CD4-positive, alpha-beta T cell treated with Interleukin-10 for 1 hour (primary cell): ENCODE measurements around the gene NDE1.
"Not testable (repeated sequence)": the region's sequence is repeated elsewhere in the genome, so short reads cannot be mapped to it uniquely, and the experiment has no call there.

ENCODE experiments used
- DNase-seq: peaks from one replicate; pipeline ENCODE4 v3.0.0-alpha.2; 2020

The NDE1 gene

DNA sequence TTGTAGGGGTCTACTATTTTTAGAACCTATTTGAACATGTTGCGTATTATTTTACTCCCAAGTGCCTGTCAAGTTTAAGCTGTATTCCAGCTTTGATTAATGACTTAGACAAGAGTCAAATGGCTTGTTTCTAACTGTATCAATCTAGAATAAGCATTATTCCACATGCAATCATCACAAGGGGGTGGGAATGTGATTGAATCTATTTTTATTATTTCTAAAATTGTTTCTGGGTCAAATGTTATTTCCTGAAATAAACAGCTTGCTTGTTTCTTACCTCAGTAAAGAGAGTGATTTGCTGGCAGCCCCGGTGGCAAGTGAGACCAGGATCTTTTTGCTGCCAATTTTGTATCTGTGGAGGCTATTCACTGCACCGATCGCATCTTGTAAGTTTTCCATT, 28.6 kb upstream of the NDE1 start:
- no peak for DNase-seq

DNA sequence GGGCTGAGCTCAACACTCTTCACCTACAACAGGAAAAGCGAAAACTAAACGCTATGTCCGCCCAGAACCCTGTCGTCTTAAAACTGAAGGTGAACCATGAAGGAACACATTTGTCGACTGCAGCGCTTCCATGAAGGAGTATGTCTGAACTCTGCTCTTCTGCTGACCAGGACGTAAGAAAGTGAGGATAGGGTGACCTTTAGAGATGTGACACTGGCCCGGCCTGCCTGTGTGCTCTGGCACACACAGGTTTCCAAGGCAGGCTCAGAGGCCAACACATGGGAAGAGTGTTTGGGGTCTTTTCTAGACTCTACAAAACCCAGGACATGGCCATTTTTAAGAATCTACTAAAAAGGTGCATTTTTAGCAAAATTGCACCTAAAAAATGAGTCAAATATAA, 28.2 kb upstream of the NDE1 start:
- DNase-seq, result no peak

DNA sequence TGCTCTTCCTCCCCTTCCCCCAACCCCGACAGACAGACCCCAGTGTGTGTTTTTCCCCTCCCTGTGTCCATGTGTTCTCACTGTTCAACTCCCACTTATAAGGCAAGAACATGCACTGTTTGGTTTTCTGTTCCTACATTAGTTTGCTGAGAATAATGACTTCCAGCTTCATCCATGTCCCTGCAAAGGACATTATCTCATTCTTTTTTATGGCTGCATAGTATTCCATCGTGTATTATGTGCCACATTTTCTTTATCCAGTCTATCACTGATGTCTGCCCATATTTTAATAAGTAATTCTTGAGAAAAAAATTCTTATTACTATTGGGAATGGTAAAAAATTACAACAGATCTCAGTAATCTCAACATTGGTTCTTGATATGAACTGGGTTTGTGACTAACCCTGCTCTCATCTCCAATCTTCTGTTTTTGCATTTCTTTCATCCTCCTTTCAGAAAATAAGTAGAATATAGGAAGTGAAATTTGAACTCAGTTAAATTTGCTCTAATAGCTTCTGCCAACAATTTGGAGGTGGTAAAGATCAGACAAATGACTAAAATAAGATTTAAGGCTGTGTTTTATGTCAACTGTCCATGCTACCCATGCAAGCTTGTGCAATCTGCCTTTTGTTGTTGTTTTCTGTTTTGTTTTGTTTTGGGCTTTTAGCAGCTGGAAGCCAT, 18.2 kb upstream of the NDE1 start:
- no peak for DNase-seq

DNA sequence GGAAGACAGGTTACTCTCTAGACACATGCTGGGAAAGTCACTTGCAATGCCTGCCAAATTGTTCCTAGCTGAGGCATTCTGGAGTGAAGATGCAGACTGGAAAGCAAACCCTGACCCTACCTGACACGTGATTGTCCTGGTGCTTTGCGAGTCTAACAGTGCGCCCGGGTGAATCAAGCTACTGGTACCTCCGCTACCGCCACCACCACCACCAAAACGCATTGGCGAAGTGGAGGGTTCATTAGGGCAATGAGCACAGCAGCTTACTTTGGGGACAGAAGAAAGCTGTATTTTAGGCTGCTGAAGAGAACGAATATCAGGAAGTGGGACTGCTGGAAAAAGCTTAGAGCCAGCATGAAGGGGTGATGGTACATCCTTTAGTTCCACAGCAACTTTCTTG, 14.1 kb upstream of the NDE1 start:
- DNase-seq, result no peak

DNA sequence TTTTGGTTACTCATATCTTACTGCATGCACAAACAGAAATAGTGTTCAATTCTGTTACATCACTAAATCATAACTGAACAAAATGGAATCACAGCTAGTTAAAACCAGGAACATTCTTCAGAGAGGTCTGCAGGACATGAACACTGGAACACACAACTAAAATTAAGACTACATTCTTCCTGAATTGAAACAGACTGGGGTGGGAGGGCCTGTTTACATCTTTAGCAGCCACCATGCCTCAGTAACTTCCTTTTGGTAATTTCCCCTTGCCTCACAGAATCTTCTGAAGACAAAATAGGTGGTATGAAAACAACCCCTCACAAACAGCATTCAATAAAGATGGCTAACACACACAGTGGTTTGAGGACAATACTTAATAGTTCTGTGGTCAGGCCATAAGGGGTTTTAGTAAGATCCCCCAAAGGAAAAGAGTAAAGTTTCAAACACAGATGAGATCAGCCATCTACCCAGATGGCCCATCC, 13.6 kb upstream of the NDE1 start:
- DNase-seq, result peak; percentile 54

DNA sequence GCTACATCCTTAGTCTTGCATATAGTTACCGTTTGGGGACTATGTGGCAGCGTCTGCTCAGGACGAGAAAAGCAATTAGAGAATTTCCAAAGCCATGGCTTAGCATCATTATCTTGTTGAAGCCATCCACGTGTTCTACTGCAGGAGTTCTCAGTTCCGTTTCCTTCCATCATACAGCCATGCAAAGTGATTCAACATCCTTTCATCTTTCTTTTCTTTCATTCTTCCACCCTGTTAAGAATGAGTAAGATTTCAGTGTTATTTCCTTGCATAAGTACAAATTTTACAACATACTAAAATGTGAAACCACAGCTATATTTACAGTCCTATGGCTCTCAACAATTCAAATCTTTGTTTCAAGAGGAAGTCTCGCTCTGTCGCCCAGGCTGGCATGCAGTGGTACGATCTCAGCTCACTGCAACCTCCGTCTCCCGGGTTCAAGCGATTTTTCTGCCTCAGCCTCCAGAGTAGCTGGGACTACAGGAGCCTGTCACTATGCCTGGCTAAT, 10.9 kb upstream of the NDE1 start:
- peak; percentile 22 for DNase-seq

DNA sequence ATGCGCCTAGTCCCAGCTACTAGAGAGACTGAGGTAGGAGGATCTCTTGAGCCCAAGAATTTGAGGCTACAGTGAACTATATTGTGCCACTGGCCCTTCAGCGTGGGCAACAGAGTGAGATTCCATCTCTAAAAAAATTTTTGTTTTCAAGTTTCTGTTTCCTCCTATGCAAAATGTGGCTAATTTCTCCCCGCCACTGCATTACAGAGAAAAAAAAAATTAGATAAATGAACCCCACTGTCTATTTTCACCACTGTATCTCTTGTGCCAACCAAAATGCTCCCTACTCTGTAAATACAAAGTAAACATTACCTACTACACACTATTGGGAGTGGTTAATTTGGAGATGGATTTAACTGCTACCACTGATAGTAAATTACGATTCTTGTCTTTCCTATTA, 9.1 kb upstream of the NDE1 start:
- DNase-seq, result no peak

DNA sequence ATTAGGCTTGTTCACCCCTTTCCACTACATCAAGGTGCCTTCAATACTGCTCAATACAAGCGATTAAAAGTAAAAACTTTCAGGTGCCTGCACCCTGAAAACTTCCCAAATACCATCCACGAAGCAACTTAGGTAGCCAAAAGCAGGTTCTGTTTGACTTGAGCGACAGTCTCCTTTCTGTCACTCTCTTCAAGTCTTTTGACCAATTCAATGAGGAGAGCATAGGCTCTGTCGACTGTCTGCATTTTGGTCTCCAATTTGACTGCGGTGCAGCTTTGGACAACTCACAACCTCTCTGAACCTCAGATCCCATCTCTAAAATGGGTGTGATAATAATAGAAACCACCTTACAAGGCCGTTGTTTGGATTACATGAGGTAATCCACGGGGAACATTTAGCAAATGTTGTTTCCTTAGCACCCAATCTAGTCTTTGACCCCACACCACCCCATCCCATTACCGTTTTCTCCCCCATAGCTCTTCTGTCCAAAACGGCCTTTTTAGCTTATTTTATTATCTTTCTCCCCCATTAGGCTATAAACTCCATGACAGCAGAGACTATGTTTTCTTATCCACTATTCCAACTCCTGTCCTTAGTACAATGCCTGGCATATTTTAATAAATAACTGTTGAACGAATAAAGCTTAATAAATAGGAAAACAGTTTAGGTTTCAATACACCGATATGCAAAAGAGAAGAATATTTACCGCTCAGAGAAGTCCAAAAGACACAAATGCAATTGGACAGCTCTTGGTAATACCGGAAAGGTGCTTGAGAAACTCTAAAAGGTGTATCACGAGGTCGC, 8.1 kb upstream of the NDE1 start:
- DNase-seq, result no peak

DNA sequence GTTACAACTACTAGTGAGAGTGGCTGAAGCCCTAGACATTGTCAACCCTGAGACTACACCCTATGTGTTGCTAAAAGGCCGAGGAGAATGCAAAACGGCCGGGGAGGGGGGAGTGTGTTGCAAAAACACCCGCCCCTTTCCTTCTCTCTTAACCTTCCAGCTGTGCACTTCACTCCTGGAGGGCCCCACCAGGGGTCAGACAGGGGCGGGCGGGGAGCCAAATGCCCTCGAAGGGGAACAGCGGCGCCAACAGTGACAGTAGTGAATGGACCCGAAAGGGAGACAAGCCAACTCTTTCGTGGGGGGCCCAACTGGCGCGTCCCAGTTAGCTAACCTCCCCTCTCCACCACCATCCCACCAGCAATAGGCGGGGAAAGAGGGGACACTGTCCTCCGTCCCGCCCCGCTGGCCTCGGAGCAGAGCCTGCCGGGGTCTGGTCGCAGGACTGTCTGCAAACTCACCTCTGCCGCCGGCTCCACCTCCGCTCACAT, 7.4 kb upstream of the NDE1 start:
- DNase-seq, result peak; percentile 85

DNA sequence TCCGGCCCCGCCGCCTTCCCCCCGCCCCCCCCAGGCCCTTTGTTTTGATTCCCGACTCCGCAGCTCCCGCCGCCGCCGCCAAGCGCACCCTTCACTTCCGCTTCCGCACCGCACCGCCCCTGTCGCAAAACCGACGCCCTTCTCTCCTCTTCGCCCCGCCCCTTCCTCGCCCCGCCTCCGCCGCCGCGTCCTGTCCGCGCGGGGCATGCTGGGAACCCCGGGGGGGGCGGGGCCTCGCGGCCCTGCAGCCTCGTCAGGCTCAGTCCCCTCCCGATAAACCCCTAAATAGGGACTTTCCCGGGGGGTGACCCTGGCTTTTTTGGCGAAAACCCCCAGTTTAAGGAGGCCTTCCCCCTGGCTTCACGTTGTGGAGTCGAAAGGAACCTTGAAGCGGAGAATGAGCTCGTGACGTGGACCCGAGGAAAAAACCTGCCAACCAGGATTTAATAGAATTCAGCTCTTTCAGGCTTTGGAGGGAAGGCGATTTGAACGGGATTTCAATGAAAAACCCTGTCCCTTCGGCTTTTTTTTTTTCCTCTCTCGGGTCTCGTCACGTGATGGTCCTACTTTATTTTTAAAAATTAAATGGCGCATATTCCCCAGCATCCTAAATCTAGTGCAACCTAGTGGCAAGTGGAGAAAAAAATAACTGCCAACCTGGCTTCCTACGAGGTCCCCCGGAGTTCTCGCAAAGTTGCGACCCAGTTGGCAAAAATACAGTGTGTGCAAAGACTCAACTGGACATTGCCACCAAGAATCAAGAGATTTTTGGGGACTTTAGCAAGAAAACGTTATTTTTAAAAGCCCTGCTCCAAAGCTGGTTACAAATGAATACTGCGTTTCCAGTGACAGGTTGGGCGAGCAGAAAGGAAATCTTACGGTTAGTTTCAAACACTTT, 6.7 kb upstream of the NDE1 start, which contains the start of gene MARF1:
Gene MARF1, minus strand, starts transcription at position 107 of the 898 bp plus-strand sequence. CDS start 3,921 bp downstream, outside the sequence.
- peak; percentile 99 for DNase-seq

DNA sequence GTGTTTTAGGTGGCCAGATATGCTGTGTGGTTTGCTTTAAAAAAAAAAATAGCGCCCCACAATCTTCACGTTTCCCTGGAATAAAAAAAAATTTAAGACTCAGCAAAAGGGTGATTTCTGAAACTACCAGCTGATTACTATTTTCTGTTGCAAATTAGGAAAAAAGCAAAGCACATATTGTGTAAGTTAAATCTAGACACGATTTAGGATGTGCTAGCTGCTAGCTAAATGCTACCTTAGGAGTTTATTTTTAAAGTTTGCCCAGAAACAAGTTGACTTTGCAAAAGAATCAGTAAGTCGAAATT, 6.1 kb upstream of the NDE1 start:
- DNase-seq, result no peak

DNA sequence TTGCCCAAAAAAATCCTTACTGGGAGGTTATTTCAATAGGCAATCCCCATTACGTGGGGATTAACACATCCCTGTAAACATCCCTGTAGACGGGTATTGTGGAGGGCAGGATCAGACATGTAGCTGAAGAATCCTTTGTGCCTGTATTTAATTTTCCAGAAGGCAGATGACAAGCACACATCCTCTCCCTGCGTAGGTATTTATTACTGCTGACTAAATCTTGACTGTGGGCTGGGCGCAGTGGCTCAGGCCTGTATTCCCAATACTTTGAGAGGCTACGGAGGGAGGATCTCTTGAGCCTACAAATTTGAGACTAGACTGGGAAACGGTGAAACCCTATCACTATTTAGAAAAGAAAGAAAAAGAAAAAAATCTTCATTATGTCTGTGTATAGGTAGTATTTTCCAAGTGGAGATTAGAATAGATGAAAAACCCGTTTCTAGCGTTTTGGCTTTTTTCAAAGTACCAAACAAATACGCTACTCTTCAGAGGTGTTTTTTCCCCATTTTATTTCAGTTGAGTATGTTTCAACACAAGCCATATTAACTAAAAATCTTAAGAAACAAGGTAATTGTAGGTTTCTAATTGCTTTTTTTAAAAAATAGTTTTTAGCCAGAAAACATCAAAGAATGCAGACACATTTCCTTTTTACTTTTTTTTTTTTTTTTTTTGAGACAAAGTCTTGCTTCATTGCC, 5.6 kb upstream of the NDE1 start:
- DNase-seq, result no peak

DNA sequence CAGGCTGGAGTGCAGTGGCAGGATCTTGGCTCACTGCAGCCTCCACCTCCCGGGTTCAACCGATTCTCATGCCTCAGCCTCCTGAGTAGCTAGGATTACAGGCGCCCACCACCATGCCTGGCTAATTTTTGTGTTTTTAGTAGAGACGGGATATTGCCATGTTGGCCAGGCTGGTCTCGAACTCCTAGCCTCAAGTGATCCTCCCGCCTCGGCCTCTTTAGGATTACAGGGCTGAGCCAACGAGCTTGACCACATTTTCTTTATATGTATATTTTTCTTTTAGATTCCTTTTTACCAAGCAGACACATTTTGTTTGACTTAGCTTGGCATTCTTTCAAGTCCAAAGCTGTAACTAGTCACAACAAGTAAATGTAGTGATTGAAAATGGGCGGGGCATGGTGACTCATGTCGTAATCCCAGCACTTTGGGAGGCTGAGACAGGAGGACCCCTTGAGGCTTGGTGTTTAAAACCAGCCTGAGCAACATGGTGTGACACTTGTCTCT, 5.0 kb upstream of the NDE1 start:
- DNase-seq, result not testable (repeated sequence)

DNA sequence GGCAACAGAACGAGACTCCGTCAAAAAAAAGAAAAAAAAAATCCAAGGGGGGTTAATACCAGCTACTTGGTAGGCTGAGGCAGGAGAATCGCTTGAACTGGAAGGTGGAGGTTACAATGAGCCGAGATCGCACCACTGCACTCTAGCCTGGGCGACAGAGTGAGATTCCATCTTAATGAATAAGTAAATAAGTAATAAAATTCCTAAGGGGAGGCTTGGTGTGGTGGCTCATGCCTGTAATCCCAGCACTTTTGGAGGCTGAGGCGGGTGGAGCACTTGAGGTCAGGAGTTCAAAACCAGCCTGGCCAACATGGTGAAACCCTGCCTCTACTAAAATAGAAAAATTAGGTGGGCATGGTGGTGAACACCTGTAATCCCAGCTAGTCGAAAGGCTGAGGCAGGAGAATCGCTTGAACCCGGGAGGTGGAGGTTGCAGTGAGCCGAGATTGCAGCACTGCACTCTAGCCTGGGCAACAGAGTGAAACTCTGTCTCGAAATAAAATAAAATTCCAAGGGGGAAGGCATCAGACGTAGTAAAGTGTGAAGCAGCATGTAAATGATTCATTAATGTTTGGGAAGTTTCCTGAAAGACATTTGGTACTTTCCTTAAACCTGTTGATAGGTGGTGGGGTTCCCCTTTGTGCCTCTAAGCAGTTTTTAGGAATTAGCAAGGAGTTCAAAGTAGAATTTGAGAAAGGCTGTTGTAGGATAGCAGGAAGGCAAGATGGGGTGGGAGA, 3.3 kb upstream of the NDE1 start:
- DNase-seq, result not testable (repeated sequence)

DNA sequence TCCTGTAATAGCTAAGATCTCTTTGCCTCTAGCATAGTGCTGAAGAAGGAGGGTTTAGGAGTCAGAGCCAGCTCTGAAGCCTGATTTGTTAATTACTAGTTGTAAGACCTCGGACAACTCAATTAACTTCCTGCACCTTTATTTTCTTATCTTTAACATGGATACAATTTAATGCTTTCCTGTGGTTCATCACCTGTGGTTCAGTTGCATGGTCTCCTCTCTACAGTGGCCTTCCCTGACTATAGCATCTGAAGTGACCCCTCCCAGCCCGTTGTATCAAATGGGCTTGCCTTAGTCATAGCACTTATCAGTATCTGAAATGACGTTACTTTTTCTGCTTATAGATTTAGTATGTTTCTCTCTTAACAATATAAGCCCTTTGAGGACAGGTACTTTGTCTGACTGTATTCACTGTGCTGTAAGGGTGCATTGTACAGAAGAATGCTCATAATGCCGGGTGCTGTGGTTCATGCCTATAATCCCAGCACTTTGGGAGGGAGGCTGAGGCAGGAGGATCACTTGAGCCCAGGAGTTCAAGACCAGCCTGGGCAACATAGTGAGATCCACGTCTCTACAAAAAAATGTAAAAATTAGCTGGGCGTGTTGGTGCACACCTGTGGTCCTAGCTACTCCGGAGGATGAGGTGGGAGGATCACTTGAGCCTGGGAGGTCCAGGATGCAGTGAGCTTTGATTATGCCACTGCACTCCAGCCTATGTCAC, 2.6 kb upstream of the NDE1 start:
- no peak for DNase-seq

DNA sequence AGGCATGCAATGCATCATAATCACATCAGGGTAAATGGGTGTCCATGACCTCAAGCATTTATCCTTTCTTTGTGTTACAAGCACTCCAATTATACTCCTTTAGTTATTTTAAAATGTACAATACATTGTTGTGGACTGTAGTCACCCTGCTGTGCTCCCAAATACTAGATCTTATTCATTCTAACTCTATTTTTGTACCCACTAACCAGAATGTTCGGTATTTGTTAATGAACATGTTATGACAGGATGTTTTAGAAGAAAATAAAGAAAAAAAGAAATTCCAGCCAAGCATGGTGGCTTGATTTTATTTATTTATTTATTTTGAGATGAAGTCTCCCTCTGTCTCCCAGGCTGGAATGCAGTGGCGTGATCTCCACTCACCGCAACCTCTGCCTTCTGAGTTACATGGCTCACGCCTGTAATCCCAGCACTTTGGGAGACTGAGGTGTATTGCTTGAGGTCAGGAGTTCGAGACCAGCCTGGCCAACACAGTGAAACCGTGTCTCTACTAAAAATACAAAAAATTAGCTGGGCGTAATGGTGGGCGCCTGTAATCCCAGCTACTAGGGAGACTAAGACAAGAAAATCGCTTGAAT, 1.8 kb upstream of the NDE1 start:
- DNase-seq, result no peak

DNA sequence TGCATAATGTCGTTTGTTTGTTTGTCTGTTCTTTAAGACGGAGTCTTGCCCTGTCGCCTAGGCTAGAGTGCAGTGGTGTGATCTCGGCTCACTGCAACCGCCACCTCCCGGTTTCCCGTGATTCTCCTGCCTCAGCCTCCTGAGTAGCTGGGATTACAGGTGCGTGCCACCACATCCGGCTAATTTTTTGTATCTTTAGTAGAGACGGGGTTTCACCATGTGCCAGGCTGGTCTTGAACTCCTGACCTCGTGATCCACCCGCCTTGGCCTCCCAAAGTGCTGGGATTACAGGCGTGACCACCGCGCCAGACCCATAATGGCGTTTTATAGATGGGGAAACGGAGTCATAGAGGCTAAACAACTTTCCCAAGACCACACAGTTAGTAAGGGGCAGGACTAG, 734 bp upstream of the NDE1 start:
- not testable (repeated sequence) for DNase-seq

DNA sequence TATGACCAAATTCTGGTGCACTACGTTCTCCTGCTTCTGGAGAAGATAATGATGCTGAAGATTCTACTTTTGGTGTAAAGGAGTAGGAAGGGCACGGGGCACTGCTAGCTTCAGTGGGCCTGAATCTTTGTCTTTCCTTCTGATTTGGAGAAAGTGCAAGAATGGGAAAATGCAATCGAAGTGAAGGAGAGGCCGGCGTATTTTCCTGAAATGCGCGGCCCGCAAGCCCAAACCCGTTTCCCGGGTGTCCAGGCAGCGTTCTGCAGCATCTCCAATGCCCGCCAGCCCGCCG, 372 bp upstream of the NDE1 start:
- no peak for DNase-seq

DNA sequence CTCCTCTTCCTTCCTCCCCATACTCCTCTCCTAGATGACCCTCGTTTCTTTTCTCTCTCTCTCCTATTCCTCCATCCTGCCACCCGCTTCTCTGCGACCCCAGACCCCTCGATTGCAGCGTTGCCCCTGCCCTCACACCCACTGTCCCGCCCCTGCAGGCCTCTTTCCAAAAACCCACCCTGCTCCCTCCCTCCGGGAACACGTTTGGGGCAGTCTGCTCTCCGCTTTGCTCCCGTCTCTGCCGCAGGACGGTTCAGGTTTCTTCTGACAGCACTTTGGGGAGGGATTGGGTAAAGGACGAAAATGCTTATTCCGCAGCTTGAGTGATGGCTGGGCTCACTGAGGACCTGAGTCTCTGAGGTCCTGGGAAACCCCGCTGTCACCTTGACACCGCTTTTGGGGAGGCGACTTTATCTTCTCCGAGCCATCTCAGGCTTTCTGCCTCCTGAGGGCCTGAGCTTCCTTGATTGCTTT, 690 bp downstream of the NDE1 start:
- DNase-seq, result peak; percentile 67

DNA sequence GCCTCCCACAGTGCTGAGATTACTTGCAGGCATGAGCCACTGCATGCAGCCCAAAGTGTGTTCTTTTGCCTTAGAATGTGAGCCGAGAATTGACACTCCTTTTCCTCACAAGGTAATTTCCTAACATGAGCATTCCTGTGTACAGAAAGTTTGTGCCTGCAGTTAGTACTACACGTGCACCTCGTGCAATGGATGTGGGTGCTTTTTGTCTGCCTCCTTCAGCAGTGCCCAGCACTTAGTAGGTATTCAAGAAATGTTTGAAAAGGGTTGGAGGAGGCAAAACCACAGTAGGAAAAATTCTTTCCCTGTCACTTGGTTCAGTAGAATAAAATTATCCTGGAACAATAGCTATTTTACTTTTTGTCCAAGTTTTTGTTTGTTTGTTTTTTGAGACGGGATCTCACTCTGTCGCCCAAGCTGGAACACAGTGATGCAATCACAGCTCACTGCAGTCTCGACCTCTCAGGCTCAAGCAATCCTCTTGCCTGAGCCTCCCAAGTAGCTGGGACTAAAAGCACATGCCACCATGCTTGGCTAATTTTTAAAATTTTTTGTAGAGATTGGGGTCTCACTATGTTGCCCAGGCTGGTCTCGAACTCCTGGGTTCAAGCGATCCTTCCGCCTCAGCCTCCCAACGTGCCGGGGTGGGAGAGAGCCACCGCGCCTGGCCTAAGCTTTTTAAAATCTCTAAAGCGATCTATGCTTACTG, 2.4 kb downstream of the NDE1 start:
- DNase-seq, result no peak
